Right hindlimb (tissue), 1 donor: ENCODE measurements around the gene NMD3.
"Not testable (repeated sequence)": the region's sequence is repeated elsewhere in the genome, so short reads cannot be mapped to it uniquely, and the experiment has no call there.

Experiments used
- DNase-seq: peaks from one replicate; pipeline ENCODE4 v3.0.0-alpha.2; 2018

The NMD3 gene

GRCh38 chr3:161233557-161233956 is 12.4 kb downstream of the NMD3 start:
- no peak for DNase-seq

GRCh38 chr3:161236240-161236639 is 15.1 kb downstream of the NMD3 start:
- no peak for DNase-seq

- no peak for DNase-seq
Observed at GRCh38 chr3:161239700-161240099, 18.6 kb downstream of the NMD3 start.

DNA sequence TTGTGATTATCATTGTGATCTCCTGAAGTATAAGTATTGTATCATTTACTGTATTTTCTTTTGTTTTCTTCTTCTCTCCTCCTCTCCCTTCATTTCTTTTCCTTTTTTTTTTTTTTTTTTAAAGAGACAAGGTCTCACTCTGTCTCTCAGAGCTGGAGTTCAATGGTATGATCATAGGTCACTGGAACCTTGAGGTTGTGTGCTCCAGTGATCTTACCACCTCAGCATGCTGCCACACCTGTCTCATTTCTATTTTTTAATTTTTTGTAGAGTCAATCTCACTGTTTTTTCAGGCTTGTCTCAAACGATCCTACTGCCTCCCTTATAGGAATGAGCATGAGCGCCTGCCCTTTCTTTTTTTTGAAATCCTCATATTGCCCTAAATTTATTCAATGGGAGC is 23.4 kb downstream of the NMD3 start:
- no peak for DNase-seq

DNA sequence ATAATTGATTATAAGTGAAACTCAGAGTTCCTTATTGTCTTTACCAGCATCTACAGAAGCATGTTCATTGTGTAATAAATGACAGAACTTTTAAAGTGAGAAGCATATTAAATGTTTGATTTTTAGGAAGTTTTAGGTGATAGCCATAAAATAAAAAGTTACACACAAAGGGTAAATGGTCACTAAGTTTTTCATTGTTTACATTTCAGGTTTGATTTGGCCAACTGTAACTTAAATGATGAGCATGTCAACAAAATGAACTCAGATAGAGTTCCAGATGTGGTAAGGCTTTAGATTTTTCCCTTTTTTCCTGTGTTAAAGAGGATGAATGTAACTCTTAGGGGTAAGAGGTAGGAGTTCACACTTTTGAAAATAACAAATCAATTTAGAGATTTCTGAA is 25.9 kb downstream of the NMD3 start:
- DNase-seq, result no peak

GRCh38 chr3:161250116-161250515 is 29.0 kb downstream of the NMD3 start:
- no peak for DNase-seq

- DNase-seq, result no peak
Observed at GRCh38 chr3:161251716-161252115, 30.6 kb downstream of the NMD3 start.

GRCh38 chr3:161252143-161252542 is 31.0 kb downstream of the NMD3 start:
- DNase-seq, result no peak

GRCh38 chr3:161253711-161254110 is 32.6 kb downstream of the NMD3 start:
- no peak for DNase-seq

- DNase-seq, result no peak
Observed at GRCh38 chr3:161254861-161255260, 33.8 kb downstream of the NMD3 start.

DNA sequence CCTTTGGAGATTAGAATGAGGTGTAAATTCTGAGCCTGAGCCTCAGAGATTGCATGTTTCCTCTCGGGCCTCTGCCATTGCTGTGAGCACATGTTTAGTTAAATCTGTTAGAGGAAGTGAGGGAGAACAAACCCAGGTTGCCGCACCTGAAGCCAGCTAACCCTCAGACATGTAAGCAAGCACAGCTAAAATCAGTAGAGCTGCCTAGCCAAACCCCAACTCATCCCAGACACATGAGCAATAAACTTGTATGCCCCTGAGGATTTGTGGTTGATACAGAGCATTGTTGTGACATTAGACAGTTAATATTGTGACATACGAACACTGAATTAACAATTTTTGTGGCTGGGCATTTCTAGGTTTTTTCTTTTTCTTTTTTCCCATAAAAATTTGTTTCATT is 41.9 kb downstream of the NMD3 start:
- no peak for DNase-seq

DNA sequence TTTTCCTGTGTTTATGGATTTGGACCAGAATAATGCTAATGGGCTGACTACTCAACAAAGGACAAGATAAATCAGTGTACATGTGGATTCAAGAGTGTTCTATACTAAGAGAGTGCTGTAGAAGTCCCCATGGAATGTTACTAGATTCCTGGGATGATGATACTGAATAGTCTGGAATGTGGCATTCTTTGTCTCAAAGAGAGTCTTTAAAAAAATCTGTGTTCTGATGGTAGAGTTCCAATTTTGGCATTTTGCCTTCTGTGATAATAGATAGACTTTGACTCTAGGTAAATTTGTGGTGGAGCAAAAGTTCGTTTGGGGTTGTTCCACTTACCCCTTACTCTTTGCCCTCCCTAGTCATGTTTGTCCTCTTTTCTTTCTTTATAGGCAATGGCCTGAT is 43.7 kb downstream of the NMD3 start:
- DNase-seq, result no peak

DNA sequence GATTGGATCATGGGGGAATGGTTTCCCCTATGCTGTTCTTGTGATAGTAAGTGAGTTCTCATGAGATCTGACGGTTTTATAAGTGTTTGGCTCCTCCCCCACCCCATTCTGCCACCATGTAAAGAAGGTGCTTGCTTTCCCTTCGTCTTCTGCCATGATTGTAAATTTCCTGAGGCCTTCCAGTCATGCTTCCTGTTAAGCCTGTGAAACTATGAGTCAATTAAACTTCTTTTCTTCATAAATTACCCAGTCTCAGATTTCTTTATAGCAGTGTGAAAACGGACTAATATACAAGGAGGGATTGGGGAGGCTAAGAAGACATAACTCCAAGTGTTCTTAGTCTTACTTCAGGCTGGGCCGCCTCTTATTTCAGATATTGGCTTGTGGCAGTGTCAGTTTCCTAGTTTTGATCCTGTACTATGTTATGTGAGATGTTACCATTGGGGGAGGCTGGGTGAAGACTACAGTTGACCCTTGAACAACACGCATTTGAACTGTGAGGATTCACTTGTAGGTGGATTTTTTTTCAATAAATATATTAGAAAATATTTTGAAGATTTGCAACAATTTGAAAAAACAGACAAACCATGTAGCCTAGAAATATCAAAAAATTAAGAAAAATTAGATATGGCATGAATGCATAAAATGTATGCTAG is 44.9 kb downstream of the NMD3 start:
- no peak for DNase-seq

GRCh38 chr3:161266731-161267150 is 45.6 kb downstream of the NMD3 start:
- DNase-seq, result no peak

GRCh38 chr3:161267646-161268045 is 46.5 kb downstream of the NMD3 start:
- DNase-seq, result no peak

- no peak for DNase-seq
Observed at GRCh38 chr3:161268601-161269000, 47.5 kb downstream of the NMD3 start.

DNA sequence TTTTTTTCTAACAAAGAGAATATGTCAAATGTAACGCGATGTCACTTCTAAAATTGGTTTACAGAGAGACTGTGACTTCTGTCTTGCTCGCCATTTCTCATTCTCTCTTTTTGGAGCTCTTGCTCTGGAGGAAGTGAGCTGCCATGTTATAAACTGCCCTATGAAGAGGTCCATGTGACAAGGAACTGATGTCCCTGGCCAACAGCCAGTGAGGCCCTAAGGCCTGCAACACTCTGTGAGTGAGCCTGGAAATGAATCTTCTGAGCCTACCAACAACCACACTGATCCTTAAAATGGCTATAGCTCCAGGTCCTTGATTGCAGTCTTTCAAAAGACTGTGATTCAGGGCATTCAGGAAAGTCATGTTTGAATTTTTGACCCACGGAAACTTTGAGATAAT is 49.9 kb downstream of the NMD3 start:
- no peak for DNase-seq

GRCh38 chr3:161271646-161272045 is 50.5 kb downstream of the NMD3 start:
- no peak for DNase-seq

- no peak for DNase-seq
Observed at GRCh38 chr3:161272524-161272923, 51.4 kb downstream of the NMD3 start.

DNA sequence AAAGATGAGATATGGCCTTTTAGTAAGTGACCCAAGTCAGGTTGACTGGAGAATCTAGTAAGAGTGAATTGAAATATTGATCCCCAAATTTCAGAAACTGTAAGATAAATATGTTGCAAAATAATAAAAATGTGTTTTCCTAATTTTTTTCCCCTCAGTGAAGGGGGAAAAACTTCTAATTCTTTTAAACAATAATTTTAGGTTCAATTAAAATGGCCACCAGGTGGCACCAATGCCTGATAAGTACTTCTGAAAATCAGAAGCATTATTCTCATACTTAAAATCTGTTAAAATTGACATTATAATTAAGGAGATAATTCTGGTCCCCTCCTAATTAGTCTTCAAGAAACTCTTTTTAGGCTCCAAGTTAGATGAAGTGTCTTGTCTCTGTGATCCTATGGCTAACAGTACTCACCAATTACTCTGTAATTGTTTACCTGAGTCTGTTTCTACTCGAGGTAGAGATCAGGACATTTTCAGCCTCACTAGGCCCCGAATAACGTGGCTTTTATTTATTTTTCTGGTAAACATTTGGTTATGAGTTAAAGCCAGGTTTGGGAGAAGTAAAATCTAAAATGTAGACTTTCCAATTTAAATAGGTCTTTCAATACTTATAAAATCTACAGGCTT is 52.6 kb downstream of the NMD3 start:
- no peak for DNase-seq

DNA sequence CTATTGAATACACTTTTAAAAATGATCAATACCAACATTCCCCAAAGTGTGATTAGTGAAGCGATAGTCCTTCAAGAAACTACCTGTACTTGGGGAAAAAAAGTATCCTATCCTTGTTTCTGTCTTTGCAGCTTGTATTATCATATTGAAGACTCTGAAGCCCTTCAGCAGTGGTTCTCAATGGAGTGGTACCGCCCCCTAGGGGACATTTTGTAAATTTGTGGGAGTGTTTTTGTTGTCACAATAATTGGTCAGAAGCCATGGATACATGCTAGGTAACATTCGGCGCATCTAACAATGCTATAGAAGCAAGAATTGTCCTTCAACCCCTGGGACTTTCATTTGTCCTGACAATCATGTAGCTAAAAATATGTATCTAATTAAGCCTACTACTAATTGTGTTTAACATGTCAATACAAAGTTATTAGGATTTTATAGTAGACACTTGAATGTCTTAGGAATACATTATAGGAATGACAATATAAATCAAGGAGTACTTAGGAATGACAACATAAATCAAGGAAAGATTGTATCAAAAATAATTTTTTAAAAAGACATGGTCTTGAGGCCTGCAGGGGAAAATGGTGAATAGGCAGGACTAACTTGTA is 53.7 kb downstream of the NMD3 start:
- DNase-seq, result no peak

DNA sequence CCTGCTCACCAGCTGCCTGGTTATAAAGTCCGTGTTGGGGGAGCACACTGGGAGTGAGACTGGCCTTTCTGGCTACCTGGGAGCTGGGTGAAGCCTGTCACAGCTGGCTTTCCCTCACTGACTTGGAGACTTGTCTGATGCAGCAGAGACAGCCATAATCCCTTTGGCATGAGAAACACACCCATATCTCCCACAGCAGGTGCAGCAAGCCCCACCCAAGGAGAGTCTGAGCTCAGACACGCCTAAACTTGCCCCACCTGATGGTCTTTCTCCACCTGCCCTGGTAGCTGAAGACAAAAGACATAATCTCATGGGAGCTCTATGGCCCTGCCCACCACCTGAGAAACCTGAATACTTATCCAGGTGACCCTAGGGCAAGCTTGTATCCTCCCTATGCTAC is 54.8 kb downstream of the NMD3 start:
- no peak for DNase-seq

- not testable (repeated sequence) for DNase-seq
Observed at GRCh38 chr3:161282387-161282786, 61.3 kb downstream of the NMD3 start.

- DNase-seq, result no peak
Observed at GRCh38 chr3:161284989-161285388, 63.9 kb downstream of the NMD3 start.

GRCh38 chr3:161289174-161289573 is 68.1 kb downstream of the NMD3 start:
- DNase-seq, result no peak
